Measurements from ENCODE around the gene FZD8. TPM values are rescaled to one million over a fixed set of nuclear protein-coding genes. Genes with fewer than 3 reads are reported as not detected.
A peak's percentile ranks its signal among the peaks of the same experiment; 100 is the strongest.

Gene FZD8
- total RNA-seq, 1 donor from 2014 or later = 6.8 TPM

GRCh38 chr10:35644050-35644950 is 2.2 kb upstream of the FZD8 start:
- FAIRE-seq (no peak), DNase-seq (ENCODE audit: low read depth) (no peak)
- Histone ChIP-seq H3K27me3 (ENCODE audit: control insufficient read depth, insufficient read depth, low read length) (no peaks in the 10 kb centered on the region), H3K4me3 (ENCODE audit: low read depth, low read length) (peak overlapping the region; percentile 49), H3K36me3 (ENCODE audit: control insufficient read depth, insufficient read depth, low read length) (no peaks in the 10 kb centered on the region)
- TF ChIP-seq CTCF (IDR thresholded peaks at IDR 0.05; ENCODE audit: insufficient read depth, low read length, severe bottlenecking) = no peak

GRCh38 chr10:35643151-35644049 is 1.3 kb upstream of the FZD8 start:
- H3K4me3 ChIP-seq (ENCODE audit: low read depth, low read length) = peak overlapping the region; percentile 49
- H3K36me3 ChIP-seq (ENCODE audit: control insufficient read depth, insufficient read depth, low read length) = no peaks in the 10 kb centered on the region
- FAIRE-seq (no peak), DNase-seq (ENCODE audit: low read depth) (peak; percentile 15)
- TF ChIP-seq CTCF (IDR thresholded peaks at IDR 0.05; ENCODE audit: insufficient read depth, low read length, severe bottlenecking) = no peak
- no peaks in the 10 kb centered on the region for H3K27me3 ChIP-seq (ENCODE audit: control insufficient read depth, insufficient read depth, low read length)

- H3K36me3 ChIP-seq (ENCODE audit: control insufficient read depth, insufficient read depth, low read length) = no peaks in the 10 kb centered on the region
- H3K27me3 ChIP-seq (ENCODE audit: control insufficient read depth, insufficient read depth, low read length) = no peaks in the 10 kb centered on the region
- FAIRE-seq = no peak
- peak overlapping the region; percentile 49 for H3K4me3 ChIP-seq (ENCODE audit: low read depth, low read length)
- no peak for DNase-seq (ENCODE audit: low read depth)
- no peak for TF ChIP-seq CTCF (IDR thresholded peaks at IDR 0.05; ENCODE audit: insufficient read depth, low read length, severe bottlenecking)
These were observed 658 bp upstream of the FZD8 start for GRCh38 chr10:35642793-35643114.

- TF ChIP-seq CTCF (IDR thresholded peaks at IDR 0.05; ENCODE audit: insufficient read depth, low read length, severe bottlenecking) = no peak
- H3K4me3 ChIP-seq (ENCODE audit: low read depth, low read length) = peak overlapping the region; percentile 49
- H3K27me3 ChIP-seq (ENCODE audit: control insufficient read depth, insufficient read depth, low read length) = no peaks in the 10 kb centered on the region
- FAIRE-seq (no peak), DNase-seq (ENCODE audit: low read depth) (no peak)
- H3K36me3 ChIP-seq (ENCODE audit: control insufficient read depth, insufficient read depth, low read length) = no peaks in the 10 kb centered on the region
These were observed 441 bp downstream of the FZD8 start for GRCh38 chr10:35641676-35642034.

GRCh38 chr10:35640951-35641675 is 983 bp downstream of the FZD8 start:
- no peak for FAIRE-seq
- H3K4me3 ChIP-seq (ENCODE audit: low read depth, low read length) = peak overlapping the region; percentile 49
- DNase-seq (ENCODE audit: low read depth) = peak; percentile 78
- no peaks in the 10 kb centered on the region for H3K27me3 ChIP-seq (ENCODE audit: control insufficient read depth, insufficient read depth, low read length)
- TF ChIP-seq CTCF (IDR thresholded peaks at IDR 0.05; ENCODE audit: insufficient read depth, low read length, severe bottlenecking) = peak; percentile 4
- H3K36me3 ChIP-seq (ENCODE audit: control insufficient read depth, insufficient read depth, low read length) = no peaks in the 10 kb centered on the region
